Measurements from ENCODE around the gene B4GALNT2.

DNA sequence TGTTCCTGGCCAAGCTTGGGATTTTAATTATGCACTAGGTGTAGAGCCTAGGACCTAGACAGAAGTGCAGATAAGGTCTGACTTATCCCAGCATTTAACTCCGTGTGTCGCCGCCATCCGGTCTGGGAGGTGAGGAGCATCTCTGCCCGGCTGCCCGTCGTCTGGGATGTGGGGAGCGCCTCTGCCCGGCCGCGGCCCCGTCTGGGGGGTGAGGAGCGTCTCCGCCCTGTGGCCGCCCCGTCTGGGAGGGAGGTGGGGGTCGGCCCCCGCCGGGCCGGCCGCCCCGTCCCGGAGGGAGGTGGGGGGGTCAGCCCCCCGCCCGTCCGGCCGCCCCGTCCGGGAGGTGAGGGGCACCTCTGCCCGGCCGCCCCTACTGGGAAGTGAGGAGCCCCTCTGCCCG, 7.1 kb upstream of the B4GALNT2 start:
- no peak for TF ChIP-seq EZH2 (optimal IDR thresholded peaks at IDR 0.05; ENCODE audit: low read depth, low read length)
- TF ChIP-seq, protein P1, sequence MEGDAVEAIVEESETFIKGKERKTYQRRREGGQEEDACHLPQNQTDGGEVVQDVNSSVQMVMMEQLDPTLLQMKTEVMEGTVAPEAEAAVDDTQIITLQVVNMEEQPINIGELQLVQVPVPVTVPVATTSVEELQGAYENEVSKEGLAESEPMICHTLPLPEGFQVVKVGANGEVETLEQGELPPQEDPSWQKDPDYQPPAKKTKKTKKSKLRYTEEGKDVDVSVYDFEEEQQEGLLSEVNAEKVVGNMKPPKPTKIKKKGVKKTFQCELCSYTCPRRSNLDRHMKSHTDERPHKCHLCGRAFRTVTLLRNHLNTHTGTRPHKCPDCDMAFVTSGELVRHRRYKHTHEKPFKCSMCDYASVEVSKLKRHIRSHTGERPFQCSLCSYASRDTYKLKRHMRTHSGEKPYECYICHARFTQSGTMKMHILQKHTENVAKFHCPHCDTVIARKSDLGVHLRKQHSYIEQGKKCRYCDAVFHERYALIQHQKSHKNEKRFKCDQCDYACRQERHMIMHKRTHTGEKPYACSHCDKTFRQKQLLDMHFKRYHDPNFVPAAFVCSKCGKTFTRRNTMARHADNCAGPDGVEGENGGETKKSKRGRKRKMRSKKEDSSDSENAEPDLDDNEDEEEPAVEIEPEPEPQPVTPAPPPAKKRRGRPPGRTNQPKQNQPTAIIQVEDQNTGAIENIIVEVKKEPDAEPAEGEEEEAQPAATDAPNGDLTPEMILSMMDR (IDR thresholded peaks at IDR 0.05; ENCODE audit: low read length) = no peak

Measured in MM.1S (cell line).